Activated T-helper 1 cell treated with Interleukin-2 at 50 U/mL for 16 hours (primary cell): ENCODE measurements around the gene C3.

Source experiments
- DNase-seq: peaks from one replicate; pipeline ENCODE4 v3.0.0-alpha.2; 2020; ENCODE audit warnings: low read depth

C3 gene

DNA sequence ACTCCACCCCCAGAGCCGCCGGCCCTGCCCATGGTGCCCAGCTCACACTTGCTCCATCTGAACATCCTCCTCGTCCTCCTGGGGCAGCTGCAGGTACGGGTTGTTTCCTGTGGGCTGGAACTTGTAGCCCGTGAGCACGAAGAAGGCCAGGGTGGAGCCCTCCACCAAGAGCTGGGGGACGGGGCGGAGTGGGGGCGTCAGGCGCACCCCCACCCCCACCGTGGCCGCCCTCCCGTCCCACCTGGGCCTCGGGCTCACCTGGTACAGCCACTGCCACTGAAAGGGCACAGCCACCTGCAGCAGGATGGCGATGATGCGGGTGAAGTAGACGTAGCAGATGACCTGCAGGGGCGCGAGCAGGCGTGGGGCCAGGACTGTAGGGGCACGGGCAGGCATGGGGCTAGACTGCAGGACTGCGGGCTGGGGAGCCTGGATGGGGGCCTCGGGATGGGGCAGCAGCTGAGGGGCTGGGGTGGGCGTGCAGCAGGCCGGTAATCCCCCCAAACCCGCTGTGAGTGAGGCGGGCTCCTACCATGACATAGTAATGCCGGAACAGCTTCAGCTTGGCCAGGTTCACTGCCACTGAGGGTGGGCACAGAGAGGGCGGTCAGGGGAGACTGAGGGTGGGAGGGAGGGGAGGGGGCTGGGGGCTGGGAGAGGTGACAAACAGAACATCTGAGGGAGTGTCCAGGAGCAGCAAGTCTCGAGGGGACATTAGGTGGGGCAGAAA is 10.7 kb upstream of the C3 start:
- no peak for DNase-seq

DNA sequence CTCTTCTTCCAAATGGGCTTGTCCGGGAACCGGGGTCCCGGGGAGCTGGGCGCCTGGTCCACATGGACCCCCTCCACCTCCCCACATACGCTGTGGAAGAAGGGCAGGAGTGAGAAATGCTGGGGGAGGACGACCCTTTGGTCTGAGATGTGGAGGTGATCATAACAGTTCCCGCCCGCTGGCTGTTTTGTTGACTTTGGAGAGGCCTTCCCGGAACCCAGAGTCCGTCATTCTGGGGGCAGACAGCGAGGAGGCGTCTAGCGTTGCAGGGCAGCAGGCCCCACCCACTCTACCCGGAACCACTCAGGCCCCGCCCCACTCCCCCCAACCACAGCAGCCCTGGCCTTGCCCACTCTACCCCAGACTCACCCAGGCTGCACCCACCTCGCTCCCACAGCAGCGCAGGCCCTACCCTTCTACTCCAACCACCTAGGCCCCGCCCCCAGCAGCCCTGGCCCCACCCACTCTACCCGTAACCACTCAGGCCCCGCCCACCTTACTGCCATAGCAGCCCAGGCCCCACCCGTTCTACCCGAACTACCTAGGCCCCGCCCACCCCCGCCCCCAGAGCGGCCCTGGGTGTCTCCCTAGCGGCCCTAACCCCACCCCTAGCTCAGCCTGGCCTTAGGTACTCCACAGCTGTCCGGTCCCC is 9.8 kb upstream of the C3 start:
- no peak for DNase-seq

DNA sequence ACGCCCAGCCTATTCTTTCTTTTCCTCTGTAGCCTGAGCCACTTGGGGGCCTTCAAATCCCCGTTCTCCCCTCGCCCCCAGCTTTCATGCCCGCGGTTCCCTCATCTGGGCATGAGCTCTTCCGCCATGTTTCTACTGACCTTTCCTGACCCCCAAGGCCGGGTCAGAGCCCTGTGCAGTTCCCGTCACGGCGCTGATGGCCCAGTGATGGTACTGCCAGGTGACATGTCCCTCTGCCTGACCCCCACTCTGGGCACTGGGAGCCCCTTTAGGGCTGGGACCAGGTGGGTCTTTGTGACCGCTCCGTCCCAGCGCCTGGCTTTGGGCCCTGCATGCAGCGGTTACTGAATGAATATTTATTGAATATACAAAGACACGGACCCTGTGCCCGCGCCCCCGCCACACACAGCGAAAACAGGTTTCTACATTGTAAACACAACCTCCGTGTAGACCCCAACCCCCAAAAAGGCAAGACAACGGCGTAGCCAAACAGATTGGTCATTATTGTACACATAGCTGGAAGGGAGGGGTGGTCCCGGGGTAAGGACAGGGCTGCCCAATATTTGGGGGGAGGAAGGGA is 9.2 kb upstream of the C3 start:
- no peak for DNase-seq

DNA sequence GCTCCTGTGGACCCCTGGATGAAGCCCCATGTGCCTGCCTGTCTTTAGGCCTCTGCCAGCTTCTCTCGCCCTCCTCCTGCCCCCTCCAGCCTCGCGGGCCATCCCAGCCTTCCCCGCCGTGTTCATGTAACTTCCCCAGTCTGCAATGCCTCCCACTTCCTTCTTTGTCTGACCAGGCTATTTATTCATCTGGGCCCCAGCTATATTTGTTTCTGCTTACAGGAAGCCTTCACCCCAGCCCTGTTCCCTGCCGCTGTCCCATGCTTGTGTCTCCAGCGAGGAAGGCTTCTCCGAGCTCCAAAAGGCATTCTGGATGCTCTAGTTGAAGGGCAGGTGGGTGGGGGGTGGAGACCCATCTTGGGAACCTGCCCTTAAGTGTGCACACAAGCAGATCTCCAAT is 7.9 kb upstream of the C3 start:
- DNase-seq = no peak

DNA sequence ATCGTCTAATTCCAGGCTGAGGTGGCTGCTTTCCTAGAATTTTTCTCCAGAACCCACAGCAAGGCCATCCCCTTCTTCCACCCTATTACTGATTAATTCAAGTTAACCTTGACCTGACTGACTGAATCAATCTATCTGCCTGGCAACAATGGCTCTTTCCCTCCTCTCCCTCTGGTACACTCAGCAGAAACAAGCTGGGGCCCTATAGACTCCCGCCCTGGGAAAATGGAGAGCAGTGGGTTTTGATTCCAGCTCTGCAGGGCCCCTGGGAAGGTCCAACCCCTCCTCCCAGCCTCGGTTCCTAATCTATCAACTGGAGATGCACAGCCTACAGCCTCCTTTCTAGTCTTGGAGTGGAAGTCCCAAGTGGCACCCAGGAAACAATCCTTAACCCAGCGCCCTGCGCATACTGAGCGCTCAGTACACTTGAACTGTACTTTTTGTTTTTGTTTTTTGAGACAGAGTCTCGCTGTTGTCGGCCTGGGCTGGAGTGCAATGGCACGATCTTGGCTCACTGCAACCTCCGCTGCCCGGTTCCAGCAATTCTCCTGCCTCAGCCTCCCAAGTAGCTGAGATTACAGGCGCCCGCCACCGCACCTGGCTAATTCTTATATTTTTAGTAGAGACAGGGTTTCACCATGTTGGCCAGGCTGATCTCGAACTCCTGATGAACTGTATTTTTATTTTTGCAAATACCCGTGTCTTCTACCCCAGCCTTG is 5.2 kb upstream of the C3 start:
- no peak for DNase-seq

DNA sequence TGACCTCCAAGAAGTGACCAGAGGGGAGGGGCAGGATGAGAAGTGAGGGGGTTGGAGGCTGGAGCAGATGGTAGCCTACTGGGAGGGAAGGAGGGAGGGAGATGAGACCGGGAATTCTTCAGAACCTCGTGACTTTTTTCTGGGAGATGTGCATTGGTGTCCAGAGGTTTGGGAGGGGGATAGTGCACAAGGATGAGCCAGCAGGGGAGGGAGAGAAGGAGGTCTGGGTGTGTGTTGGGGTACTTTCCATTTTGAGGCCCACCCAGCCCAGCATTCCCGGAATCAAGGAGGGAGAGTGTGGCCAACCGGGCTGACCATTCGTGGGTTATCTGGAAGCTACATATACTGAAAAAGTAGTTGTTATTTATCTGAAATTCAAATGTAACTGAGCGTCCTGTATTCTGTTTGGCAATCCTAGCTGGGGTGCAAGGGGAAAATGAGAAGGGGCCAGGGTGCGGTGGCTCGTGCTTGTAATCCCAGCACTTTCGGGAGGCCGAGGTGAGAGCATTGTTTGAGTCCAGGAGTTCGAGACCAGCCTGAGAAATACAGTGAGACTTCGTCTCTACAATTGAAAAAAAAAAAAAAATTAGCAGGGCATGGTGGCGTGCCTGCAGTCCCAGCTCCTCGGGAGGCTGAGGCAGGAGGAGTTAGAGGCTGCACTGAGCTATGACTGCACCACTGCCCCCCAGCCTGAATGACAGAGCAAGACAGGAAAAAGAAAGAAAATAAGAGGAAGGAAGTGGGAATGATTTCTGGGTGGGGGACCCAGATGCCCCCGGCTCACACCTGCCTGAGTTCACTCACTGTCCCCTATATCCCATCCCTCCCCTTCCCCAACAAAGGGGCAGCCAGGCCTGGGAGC is 4.4 kb upstream of the C3 start:
- no peak for DNase-seq

DNA sequence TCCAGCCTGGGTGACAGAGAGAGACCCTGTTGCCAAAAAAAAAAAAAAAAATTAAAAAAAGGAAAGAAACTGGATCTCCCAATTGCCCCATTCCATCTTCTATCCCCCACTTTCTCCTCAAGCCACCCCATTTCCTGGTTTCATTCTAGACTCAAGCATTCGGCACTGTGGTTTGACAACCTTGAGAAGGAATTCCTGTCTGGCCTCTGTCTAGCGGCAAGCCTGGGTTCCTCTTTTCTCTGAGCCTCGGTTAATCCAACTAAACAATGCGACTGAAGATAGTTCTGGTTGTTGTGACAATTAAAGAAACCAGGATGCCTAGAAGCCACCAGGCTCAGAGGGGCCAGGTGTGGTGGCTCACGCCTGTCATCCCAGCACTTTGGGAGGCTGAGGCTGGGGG is 3.3 kb upstream of the C3 start:
- DNase-seq = no peak

DNA sequence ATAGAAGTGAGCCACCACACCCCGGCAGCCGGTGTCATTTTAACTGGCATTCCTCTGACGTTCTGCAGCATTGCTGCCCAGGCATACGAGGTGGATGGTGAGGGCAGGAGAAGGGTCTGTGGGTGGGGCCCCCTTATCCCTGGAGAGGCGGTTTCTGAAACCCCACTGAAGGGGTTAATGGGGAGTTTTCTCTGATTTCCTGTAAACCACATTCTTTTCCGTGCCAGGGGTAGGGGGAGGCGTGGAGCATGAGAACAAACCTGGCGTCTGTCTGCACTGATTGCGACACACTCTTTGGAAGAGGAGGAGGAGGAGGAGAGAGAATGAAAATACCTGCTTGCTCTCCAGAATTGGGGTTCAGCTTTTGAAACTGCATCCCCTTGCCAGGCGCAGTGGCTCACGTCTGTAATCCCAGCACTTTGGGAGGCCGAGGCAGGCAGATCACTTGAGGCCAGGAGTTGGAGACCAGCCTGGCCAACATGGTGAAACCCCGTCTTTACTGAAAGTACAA is 2.7 kb upstream of the C3 start:
- DNase-seq = no peak

DNA sequence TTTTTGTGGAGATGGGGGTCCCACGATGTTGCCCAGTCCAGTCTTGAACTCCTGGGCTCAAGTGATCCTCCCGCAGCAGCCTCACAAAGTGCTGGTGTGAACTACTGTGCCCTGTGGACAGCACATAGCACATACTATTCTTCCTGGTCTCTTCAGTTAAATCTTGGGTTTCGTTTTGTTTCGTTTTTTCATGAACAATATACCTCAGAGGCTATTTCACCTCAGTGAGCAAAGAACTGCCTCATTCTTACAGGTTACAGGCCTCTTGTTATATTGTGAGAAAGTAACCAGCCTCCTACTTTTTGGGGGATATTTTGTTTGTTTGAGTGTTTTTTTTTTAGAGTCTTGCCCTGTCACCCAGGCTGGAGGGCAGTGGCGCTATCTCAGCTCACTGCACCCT is 1.3 kb upstream of the C3 start:
- no peak for DNase-seq

DNA sequence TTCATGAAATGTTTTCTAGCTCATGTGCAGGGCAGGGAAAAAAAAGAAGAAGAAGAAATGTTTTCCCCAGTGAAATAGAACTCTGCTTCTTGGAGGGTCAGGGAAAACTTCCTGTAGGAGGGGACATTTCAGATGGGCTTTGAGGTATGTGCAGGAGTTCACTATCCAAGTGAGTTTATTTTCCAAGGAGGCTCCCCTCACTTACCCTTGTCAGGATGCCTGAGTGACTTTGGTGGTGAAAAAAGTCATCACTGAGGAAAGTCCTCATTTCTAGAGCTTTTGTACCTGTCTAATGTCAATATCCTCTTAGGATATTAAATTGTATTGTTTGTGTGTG is 656 bp upstream of the C3 start:
- no peak for DNase-seq

DNA sequence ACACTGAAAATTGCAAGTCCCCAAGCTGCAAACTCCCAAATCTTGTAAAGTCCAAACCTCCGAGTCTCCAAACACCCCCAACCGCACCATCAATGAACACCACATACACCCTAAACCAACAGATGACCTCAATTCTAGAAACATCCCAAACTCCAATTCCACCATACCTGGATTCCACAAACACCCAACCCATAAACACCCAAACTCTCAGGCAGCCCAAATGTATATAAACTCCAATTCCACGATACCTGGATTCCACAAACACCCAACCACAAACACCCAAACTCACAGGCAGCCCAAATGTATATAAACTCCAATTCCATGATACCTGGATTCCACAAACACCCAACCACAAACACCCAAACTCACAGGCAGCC is 470 bp downstream of the C3 start:
- no peak for DNase-seq

DNA sequence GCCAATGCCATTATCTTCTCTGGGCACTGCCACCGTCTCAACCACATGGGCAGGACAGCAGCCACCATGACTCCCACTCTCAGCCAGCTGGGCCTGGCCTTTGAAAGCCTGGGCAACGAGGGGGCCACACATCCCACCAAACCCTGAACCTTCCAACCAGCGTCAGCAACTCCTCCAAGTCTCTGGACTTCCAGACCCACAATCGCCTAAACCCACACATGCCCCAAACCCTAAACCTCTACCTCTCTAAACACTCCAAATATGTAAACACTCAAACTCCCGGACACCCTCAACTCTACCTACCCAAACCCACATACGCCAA is 949 bp downstream of the C3 start:
- no peak for DNase-seq

DNA sequence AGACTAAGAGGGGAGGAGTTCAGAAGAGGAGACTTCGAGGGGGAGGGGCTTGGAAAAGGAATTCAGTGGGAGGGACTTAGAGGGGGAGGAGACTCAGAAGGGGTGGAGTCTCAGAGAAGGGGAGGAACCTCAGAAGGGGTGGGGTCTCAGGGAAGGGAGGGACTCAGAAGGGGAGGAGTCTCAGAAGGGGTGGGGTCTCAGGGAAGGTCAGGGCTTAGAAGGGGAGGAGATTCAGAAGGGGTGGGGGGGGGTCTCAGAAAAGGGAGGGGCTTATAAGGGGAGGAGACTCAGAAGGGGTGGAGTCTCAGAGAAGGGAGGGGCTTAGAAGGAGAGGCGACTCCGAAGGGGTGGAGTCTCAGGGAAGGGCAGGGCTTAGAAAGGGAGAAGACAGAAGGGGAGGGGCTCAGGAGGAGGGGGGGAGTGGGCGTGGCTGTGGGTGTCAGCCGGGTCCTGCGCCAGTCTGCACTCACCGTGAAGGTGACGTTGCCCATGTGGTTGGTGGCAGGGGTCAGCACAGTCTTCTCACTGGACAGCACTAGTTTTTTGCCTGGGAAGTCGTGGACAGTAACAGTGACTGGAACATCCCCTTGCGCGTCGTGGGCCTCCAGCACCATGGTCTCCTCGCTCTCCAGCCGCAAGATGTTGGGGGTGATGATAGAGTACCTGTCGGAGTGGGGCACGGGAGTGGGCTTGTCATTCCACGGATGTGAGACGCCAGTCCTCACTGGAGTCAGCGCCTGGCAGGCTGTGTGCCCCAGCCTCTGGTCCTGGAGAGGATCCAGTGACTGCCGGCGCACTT is 1.5 kb downstream of the C3 start:
- no peak for DNase-seq

DNA sequence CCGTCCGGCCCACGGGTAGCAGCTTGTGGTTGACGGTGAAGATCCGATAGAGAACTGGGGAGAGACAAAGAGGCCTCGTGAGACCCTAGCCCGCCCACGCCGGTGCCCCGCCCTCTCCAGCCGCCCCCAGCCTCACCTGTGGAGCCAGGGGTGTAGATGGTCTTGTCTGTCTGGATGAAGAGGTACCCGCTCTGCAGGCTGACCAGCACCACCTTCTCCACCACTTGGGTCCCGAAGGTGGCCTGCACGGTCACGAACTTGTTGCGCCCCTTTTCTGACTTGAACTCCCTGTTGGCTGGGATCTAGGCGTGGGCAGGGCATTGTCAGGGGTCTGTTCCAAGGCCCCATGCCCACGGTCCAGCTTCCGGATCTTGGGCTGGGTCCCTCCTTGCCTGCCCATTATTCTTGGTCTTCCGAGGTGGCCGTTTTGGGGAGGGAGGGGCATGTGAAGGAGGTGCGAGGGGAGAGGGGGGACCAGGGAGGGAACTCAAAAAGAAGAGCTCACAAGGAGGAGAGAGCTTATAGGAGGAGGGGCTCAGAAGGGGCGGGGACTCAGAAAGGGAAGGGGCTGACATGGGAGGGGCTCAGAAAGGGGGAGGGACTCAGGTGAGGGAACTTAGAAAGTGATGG is 2.2 kb downstream of the C3 start:
- DNase-seq = no peak

DNA sequence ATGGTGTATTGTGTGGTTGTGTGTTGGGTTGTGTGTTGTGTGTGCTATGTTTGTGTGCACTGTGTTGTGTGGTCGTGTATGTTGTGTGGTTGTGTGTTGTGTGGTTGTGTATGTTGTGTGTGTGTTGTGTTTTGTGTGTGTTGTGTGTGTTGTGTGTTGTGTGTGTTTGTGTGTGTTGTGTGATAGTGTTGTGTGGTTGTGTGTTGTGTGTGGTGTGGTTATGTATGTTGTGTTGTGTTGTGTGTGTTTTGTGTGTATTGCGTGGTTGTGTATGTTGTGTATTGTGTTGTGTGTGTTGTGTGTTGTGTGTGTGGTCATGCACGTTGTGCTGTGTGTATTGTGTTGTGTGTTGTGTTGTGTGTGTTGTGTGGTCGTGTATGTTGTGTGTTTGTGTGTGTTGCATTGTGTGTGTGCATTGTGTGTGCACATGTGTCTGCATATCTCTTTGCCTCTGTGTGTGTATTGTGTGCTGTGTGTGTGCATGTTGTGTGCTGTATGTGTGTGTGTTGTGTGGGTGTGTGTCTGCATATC is 2.9 kb downstream of the C3 start:
- no peak for DNase-seq

DNA sequence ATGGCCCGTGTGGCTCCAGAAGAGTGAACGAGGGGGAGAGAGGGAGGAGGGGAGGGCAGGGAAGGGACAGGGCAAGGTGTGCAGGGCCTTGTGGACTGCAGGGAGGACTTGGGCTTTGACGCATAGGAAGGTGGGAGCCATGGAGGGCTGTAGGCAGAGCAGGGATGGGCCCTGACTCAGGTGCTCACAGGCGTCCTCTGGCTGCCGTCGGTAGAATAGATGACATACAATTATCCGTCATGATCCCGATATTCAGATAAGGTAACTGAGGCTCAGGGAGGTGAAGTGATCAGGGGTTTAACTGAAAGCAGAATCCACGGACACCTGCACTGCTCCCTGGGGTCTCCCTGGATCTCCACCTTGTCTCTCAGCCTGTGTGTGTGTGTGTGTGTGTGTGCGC is 3.4 kb downstream of the C3 start:
- DNase-seq = no peak

DNA sequence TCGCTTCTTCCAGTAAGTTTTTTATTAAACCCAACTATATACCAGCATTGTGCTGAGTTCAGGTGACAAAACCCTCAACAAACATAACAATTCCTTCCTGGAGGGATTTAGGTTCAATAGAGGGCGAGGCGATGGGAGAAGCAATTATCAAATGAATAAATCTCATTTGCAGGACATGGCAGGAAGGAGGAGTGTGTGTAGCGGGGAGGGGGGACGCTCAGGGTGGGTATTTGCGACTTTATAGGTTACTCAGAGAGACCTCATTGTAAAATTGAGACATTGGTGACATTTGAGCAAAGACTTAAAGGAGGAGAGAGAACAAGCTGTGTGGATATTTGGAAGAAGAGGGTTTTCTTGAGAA is 3.9 kb downstream of the C3 start:
- no peak for DNase-seq

DNA sequence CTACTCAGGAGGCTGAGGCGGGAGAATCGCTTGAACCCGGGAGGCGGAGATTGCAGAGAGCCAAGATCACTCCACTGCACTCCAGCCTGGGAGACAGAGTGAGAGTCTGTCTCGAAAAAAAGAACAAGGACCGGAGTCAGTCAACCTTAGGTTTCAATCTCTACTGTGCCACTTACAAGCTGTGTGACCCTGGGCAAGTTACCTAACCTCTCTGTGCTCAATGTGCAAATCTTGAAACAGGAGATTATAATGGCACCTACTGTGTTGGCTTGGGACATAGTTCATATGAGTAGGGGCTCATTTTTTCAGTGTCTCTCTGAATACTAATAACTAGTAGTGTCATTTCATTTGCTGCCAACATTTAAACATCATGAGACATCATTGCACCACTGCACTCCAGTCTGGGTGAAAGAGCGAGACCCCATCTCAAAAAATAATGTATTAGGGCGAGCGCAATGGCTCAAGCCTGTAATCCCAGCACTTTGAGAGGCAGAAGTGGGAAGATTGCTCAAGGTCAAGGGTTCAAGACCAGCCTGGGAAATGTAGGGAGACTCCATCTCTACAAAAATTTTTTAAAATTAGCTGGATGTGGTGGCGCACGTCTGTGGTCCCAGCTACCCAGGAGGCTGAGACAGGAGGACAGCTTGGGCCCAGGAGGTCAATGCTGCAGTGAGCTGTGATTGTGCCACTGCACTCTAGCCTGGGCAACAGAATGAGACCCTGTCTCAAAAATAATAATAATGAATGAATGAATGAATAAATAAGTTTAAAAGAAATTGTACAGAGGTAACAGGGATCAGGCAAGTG is 5.5 kb downstream of the C3 start:
- DNase-seq = no peak

DNA sequence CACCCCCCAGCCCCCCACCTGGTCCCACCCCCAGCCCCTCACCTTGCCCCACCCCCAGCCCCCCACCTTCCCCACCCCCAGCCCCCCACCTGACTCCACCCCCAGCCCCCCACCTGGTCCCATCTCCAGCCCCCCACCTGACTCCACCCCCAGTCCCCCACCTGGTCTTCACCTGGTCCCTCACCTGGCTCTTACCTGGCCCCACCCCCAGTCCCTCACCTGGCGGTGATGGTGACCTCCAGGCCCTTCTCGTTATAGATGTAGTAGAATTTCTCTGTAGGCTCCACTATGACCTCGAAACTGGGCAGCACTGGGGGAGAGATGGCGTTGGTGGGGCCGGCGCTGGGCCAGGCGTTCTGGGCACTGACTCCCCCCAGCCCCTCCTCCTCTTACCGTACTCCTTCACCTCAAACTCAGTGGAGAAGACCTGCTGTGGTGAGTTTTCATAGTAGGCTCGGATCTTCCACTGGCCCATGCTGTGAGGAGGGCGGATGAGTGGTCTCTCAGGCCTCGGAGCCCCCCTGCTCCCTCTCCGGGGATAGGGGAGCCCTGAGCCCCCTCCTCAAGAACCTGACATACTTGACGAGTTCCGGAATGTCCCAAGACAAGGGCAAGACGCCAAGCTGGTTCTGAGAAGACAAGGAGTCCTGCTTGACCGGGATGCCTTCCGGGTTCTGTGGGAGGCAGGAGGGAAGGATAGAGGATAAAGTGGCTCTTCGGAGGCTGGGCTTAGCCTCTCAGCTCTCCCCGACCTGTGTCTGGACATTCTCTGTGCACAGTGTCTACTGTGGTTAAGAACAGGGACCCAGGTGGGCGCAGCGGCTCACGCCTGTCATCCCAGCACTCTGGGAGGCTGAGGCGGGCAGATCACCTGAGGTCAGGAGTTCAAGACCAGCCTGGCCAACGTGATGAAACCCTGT is 6.4 kb downstream of the C3 start:
- DNase-seq = no peak
